22Rv1 (cell line): ENCODE measurements around the gene SAXO2.

Experiments
- ZFX ChIP-seq: fragments of 450-650 bp; IDR thresholded peaks from 2 replicates; pipeline ENCODE4 v1.6.1; 2017; ENCODE audit warnings: antibody characterized with exemption, borderline replicate concordance
- TF ChIP-seq, protein P1 (sequence below): fragments of 450-650 bp; IDR thresholded peaks from 2 replicates; pipeline ENCODE4 v1.5.1; 2017; ENCODE audit warnings: mild to moderate bottlenecking

DNA sequence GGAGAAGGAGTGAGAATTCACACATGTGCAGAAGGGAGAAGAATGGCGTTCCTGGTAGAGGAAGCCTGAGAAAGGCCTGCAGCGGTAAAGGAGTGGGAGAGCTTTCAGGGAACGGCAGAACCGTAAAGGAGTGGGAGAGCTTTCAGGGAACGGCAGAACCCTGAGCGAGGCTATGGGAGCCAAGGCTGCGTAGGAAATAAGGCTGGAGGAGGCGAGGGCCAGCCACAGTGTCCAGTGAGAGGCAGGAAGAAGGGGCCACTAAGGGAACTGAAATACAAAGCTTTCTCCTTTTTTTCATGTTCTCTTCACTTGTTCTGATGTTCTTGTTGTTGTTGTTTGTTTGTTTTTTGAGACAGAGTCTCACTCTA, 45.1 kb downstream of the SAXO2 start:
- TF ChIP-seq, protein P1, sequence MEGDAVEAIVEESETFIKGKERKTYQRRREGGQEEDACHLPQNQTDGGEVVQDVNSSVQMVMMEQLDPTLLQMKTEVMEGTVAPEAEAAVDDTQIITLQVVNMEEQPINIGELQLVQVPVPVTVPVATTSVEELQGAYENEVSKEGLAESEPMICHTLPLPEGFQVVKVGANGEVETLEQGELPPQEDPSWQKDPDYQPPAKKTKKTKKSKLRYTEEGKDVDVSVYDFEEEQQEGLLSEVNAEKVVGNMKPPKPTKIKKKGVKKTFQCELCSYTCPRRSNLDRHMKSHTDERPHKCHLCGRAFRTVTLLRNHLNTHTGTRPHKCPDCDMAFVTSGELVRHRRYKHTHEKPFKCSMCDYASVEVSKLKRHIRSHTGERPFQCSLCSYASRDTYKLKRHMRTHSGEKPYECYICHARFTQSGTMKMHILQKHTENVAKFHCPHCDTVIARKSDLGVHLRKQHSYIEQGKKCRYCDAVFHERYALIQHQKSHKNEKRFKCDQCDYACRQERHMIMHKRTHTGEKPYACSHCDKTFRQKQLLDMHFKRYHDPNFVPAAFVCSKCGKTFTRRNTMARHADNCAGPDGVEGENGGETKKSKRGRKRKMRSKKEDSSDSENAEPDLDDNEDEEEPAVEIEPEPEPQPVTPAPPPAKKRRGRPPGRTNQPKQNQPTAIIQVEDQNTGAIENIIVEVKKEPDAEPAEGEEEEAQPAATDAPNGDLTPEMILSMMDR: no peak
- TF ChIP-seq ZFX: no peak
